Measurements from ENCODE around the gene LHFPL6. TPM values are rescaled to one million over a fixed set of nuclear protein-coding genes. Genes with fewer than 3 reads are reported as not detected.

Gene LHFPL6
- total RNA-seq, 2 donors from 2014 or later: 0.52 to 2.8 TPM

GRCh38 chr13:39422845-39423565 is 180.0 kb downstream of the LHFPL6 start:
- Mint-ChIP-seq H3K27ac (no peak overlapping the region), H3K36me3 (no peaks in the 10 kb centered on the region), H3K9me3 (no peaks in the 10 kb centered on the region)
- no peak for ATAC-seq
- no peak for DNase-seq (ENCODE audit: low spot score in 2 of 2)

GRCh38 chr13:39419876-39420275 is 183.1 kb downstream of the LHFPL6 start:
- ATAC-seq (no peak), DNase-seq (ENCODE audit: low spot score in 2 of 2) (no peak)
- H3K27ac Mint-ChIP-seq: no peak overlapping the region
- no peaks in the 10 kb centered on the region for H3K9me3 Mint-ChIP-seq
- H3K36me3 Mint-ChIP-seq: no peaks in the 10 kb centered on the region

GRCh38 chr13:39419068-39419467 is 183.9 kb downstream of the LHFPL6 start:
- no peak for ATAC-seq
- H3K36me3 Mint-ChIP-seq: no peaks in the 10 kb centered on the region
- H3K27ac Mint-ChIP-seq: no peak overlapping the region
- no peaks in the 10 kb centered on the region for H3K9me3 Mint-ChIP-seq
- no peak for DNase-seq (ENCODE audit: low spot score in 2 of 2)

- no peaks in the 10 kb centered on the region for H3K36me3 Mint-ChIP-seq
- no peaks in the 10 kb centered on the region for H3K9me3 Mint-ChIP-seq
- no peak for DNase-seq (ENCODE audit: low spot score in 2 of 2)
- ATAC-seq: no peak
- H3K27ac Mint-ChIP-seq: no peak overlapping the region
Measured at GRCh38 chr13:39418424-39418823, 184.6 kb downstream of the LHFPL6 start.

GRCh38 chr13:39417643-39418042 is 185.3 kb downstream of the LHFPL6 start:
- Mint-ChIP-seq H3K9me3 (no peaks in the 10 kb centered on the region), H3K36me3 (no peaks in the 10 kb centered on the region), H3K27ac (no peak overlapping the region)
- DNase-seq (ENCODE audit: low spot score in 2 of 2): no peak
- no peak for ATAC-seq

GRCh38 chr13:39417131-39417530 is 185.9 kb downstream of the LHFPL6 start:
- no peaks in the 10 kb centered on the region for H3K36me3 Mint-ChIP-seq
- DNase-seq (ENCODE audit: low spot score in 2 of 2) (no peak), ATAC-seq (no peak)
- H3K9me3 Mint-ChIP-seq: no peaks in the 10 kb centered on the region
- H3K27ac Mint-ChIP-seq: no peak overlapping the region

- Mint-ChIP-seq H3K9me3 (no peaks in the 10 kb centered on the region), H3K36me3 (no peaks in the 10 kb centered on the region), H3K27ac (no peak overlapping the region)
- DNase-seq (ENCODE audit: low spot score in 2 of 2) (no peak), ATAC-seq (no peak)
Measured at GRCh38 chr13:39415008-39415802, 187.8 kb downstream of the LHFPL6 start.

GRCh38 chr13:39414339-39414738 is 188.7 kb downstream of the LHFPL6 start:
- no peaks in the 10 kb centered on the region for H3K9me3 Mint-ChIP-seq
- no peak overlapping the region for H3K27ac Mint-ChIP-seq
- ATAC-seq (no peak), DNase-seq (ENCODE audit: low spot score in 2 of 2) (no peak)
- no peaks in the 10 kb centered on the region for H3K36me3 Mint-ChIP-seq

- peaks cover 0 to 3% of the 10 kb centered on the region in 2 donors for H3K9me3 Mint-ChIP-seq
- H3K27ac Mint-ChIP-seq: no peak overlapping the region
- H3K36me3 Mint-ChIP-seq: no peaks in the 10 kb centered on the region
- no peak for DNase-seq (ENCODE audit: low spot score in 2 of 2)
- no peak for ATAC-seq
Measured at GRCh38 chr13:39411511-39411910, 191.5 kb downstream of the LHFPL6 start.

- H3K9me3 Mint-ChIP-seq: peaks cover 0 to 3% of the 10 kb centered on the region in 2 donors
- ATAC-seq (no peak), DNase-seq (ENCODE audit: low spot score in 2 of 2) (no peak)
- H3K36me3 Mint-ChIP-seq: no peaks in the 10 kb centered on the region
- H3K27ac Mint-ChIP-seq: no peak overlapping the region
Measured at GRCh38 chr13:39410964-39411363, 192.0 kb downstream of the LHFPL6 start.

GRCh38 chr13:39410096-39410901 is 192.7 kb downstream of the LHFPL6 start:
- H3K27ac Mint-ChIP-seq: no peak overlapping the region
- peaks cover 0 to 3% of the 10 kb centered on the region in 2 donors for H3K9me3 Mint-ChIP-seq
- no peaks in the 10 kb centered on the region for H3K36me3 Mint-ChIP-seq
- ATAC-seq: no peak
- no peak for DNase-seq (ENCODE audit: low spot score in 2 of 2)

- ATAC-seq: no peak
- no peak overlapping the region for H3K27ac Mint-ChIP-seq
- peaks cover 0 to 3% of the 10 kb centered on the region in 2 donors for H3K9me3 Mint-ChIP-seq
Measured at GRCh38 chr13:39408512-39408911, 194.5 kb downstream of the LHFPL6 start.

GRCh38 chr13:39407786-39408185 is 195.2 kb downstream of the LHFPL6 start:
- H3K9me3 Mint-ChIP-seq: peaks cover 0 to 3% of the 10 kb centered on the region in 2 donors
- H3K36me3 Mint-ChIP-seq: no peaks in the 10 kb centered on the region
- H3K27ac Mint-ChIP-seq: no peak overlapping the region
- ATAC-seq (no peak), DNase-seq (ENCODE audit: low spot score in 2 of 2) (no peak)

More at GRCh38 chr13:39408512-39408911, 194.5 kb downstream of the LHFPL6 start:
- H3K36me3 Mint-ChIP-seq: no peaks in the 10 kb centered on the region
- no peak for DNase-seq (ENCODE audit: low spot score in 2 of 2)

GRCh38 chr13:39407138-39407537 is 195.9 kb downstream of the LHFPL6 start:
- H3K9me3 Mint-ChIP-seq: peaks cover 0 to 3% of the 10 kb centered on the region in 2 donors
- DNase-seq (ENCODE audit: low spot score in 2 of 2) (no peak), ATAC-seq (no peak)
- H3K27ac Mint-ChIP-seq: no peak overlapping the region
- H3K36me3 Mint-ChIP-seq: no peaks in the 10 kb centered on the region

- ATAC-seq (peak in 1 of 2 donors; percentile 66), DNase-seq (ENCODE audit: low spot score in 2 of 2) (no peak)
- Mint-ChIP-seq H3K27ac (no peak overlapping the region), H3K9me3 (peaks cover 0 to 3% of the 10 kb centered on the region in 2 donors), H3K36me3 (no peaks in the 10 kb centered on the region)
Measured at GRCh38 chr13:39406688-39407087, 196.3 kb downstream of the LHFPL6 start.

- H3K27ac Mint-ChIP-seq: no peak overlapping the region
- no peak for DNase-seq (ENCODE audit: low spot score in 2 of 2)
- H3K9me3 Mint-ChIP-seq: peaks cover 0 to 3% of the 10 kb centered on the region in 2 donors
- no peaks in the 10 kb centered on the region for H3K36me3 Mint-ChIP-seq
- ATAC-seq: no peak
Measured at GRCh38 chr13:39405596-39406205, 197.3 kb downstream of the LHFPL6 start.

All from activated naive CD4-positive, alpha-beta T cell treated with anti-CD3 and anti-CD28 coated beads, Interleukin-2, amount 50 U/mL, for 72 hours (primary cell).